DOHH2 (cell line): Measurements from ENCODE around the gene TMEM231.
"Not testable (repeated sequence)": the region's sequence is repeated elsewhere in the genome, so short reads cannot be mapped to it uniquely, and the experiment has no call there.

Experiments
- EZH2phosphoT487 ChIP-seq: fragments of 200-600 bp; sonication (generic); IDR thresholded peaks from 2 replicates; pipeline ENCODE4 v1.6.1; 2017; ENCODE audit warnings: borderline replicate concordance, mild to moderate bottlenecking, antibody characterized with exemption, low read length, moderate library complexity, mixed read lengths
- TF ChIP-seq, protein P1 (sequence below): fragments of 200-600 bp; sonication (generic); IDR thresholded peaks from one replicate; pipeline ENCODE4 v1.5.1; 2014; ENCODE audit warnings: antibody characterized with exemption, mild to moderate bottlenecking, low read depth, low read length; ENCODE audit not compliant: poor library complexity, severe bottlenecking

DNA sequence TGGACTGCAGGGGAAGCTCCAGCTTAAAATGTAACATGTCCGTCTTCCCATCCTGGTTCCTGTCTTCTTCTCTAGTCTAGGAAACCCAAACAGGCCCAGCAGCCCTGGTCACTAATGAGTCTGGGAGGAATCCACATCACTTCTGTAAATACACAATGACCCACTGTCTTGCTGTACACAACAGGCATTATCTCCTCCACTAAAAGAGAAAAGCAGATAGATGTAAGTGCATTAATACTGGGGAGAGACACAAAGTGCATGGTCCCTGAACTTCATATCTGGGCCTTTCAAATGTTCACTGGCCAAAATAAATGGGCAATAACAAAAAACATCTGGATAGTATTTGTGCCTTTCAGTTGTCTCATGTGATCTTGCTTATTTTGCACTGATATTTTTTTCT, 10.2 kb downstream of the TMEM231 start:
- TF ChIP-seq, protein P1, sequence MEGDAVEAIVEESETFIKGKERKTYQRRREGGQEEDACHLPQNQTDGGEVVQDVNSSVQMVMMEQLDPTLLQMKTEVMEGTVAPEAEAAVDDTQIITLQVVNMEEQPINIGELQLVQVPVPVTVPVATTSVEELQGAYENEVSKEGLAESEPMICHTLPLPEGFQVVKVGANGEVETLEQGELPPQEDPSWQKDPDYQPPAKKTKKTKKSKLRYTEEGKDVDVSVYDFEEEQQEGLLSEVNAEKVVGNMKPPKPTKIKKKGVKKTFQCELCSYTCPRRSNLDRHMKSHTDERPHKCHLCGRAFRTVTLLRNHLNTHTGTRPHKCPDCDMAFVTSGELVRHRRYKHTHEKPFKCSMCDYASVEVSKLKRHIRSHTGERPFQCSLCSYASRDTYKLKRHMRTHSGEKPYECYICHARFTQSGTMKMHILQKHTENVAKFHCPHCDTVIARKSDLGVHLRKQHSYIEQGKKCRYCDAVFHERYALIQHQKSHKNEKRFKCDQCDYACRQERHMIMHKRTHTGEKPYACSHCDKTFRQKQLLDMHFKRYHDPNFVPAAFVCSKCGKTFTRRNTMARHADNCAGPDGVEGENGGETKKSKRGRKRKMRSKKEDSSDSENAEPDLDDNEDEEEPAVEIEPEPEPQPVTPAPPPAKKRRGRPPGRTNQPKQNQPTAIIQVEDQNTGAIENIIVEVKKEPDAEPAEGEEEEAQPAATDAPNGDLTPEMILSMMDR, result not testable (repeated sequence)
- not testable (repeated sequence) for TF ChIP-seq EZH2phosphoT487
